HEK293T (cell line): ENCODE data around the gene BCAR3.

Source experiments
- ARNT ChIP-seq: fragments of 450-650 bp; IDR thresholded peaks from 2 replicates; pipeline ENCODE4 v1.6.1; 2017; ENCODE audit warnings: mild to moderate bottlenecking
- BHLHE40 ChIP-seq: fragments of 450-650 bp; IDR thresholded peaks from 2 replicates; pipeline ENCODE4 v1.6.1; 2016; ENCODE audit warnings: mild to moderate bottlenecking, moderate library complexity, borderline replicate concordance
- ELF4 ChIP-seq: fragments of 450-650 bp; IDR thresholded peaks from 2 replicates; pipeline ENCODE4 v1.6.1; 2017; ENCODE audit warnings: antibody characterized with exemption
- FOXA1 ChIP-seq: fragments of 450-650 bp; IDR thresholded peaks from 2 replicates; pipeline ENCODE4 v1.6.1; 2016; ENCODE audit warnings: mild to moderate bottlenecking
- FOXK2 ChIP-seq: fragments of 450-650 bp; IDR thresholded peaks from 2 replicates; pipeline ENCODE4 v1.6.1; 2016; ENCODE audit warnings: mild to moderate bottlenecking
- FOXM1 ChIP-seq: fragments of 450-650 bp; IDR thresholded peaks from 2 replicates; pipeline ENCODE4 v1.6.1; 2017; ENCODE audit warnings: mild to moderate bottlenecking, borderline replicate concordance
- HDGF ChIP-seq: fragments of 450-650 bp; IDR thresholded peaks from 2 replicates; pipeline ENCODE4 v1.6.1; 2017; ENCODE audit warnings: antibody characterized with exemption, borderline replicate concordance
- L3MBTL2 ChIP-seq: fragments of 450-650 bp; conservative IDR thresholded peaks from 2 replicates; pipeline ENCODE4 v1.6.1; 2016; ENCODE audit warnings: mild to moderate bottlenecking
- LEF1 ChIP-seq: fragments of 450-650 bp; IDR thresholded peaks from 2 replicates; pipeline ENCODE4 v1.6.1; 2017; ENCODE audit warnings: mild to moderate bottlenecking, borderline replicate concordance
- NFRKB ChIP-seq: fragments of 450-650 bp; IDR thresholded peaks from 2 replicates; pipeline ENCODE4 v1.6.1; 2016; ENCODE audit warnings: mild to moderate bottlenecking, moderate library complexity
- SP1 ChIP-seq: fragments of 450-650 bp; IDR thresholded peaks from 2 replicates; pipeline ENCODE4 v1.6.1; 2017
- SUZ12 ChIP-seq: fragments of 450-650 bp; IDR thresholded peaks from 2 replicates; pipeline ENCODE4 v1.6.1; 2016; ENCODE audit warnings: mild to moderate bottlenecking
- TARDBP ChIP-seq: fragments of 450-650 bp; IDR thresholded peaks from 2 replicates; pipeline ENCODE4 v1.6.1; 2016

GRCh38 chr1:93556291-93556690 is 125.3 kb downstream of the BCAR3 start:
- TF ChIP-seq L3MBTL2 = no peak
- TF ChIP-seq FOXK2 = no peak
- no peak for TF ChIP-seq NFRKB
- no peak for TF ChIP-seq FOXA1
- no peak for TF ChIP-seq FOXM1
- no peak for TF ChIP-seq ARNT
- TF ChIP-seq ELF4 = no peak
- no peak for TF ChIP-seq SP1
- TF ChIP-seq BHLHE40 = no peak
- no peak for TF ChIP-seq LEF1
- no peak for TF ChIP-seq SUZ12
- no peak for TF ChIP-seq HDGF
- TF ChIP-seq TARDBP = no peak
